Caco-2 (cell line): Measurements from ENCODE around the gene MCU. TPM values are rescaled to one million over a fixed set of nuclear protein-coding genes. Genes with fewer than 3 reads are reported as not detected.

Experiments used
- BruUV-seq: library from RNA; stranded (reverse); fragments of 400-500 nt; replicated peaks from 2 replicates; lab custom pipeline; 2021; lab: Mats Ljungman, UMichigan
- CTCF ChIA-PET: fragments of 300-600 bp; sonication (Branson Sonifier 250); formaldehyde crosslinking; loops from one replicate; lab custom pipeline; 2022; ENCODE audit warnings: antibody characterized with exemption; lab: Charles Lee
- POLR2A ChIA-PET: fragments of 300-600 bp; sonication (Branson Sonifier 250); formaldehyde crosslinking; loops from one replicate; lab custom pipeline; 2022; ENCODE audit warnings: antibody characterized with exemption; lab: Charles Lee
- DNase-seq, 2 experiments: peaks; one replicate each; pipeline versions ENCODE4 v3.0.0 to v3.0.0-alpha.2; 2020 to 2022
- H3K27me3 ChIP-seq: replicated peaks from 2 replicates; pipeline ENCODE4 v1.6.0; 2011; ENCODE audit warnings: low read length; ENCODE audit not compliant: control insufficient read depth, insufficient read depth
- H3K36me3 ChIP-seq: 2 replicates; pipeline ENCODE4 v1.5.1; 2011; ENCODE audit warnings: low read length; ENCODE audit not compliant: control insufficient read depth, insufficient read depth
- H3K4me1 ChIP-seq: fragments of 250-450 bp; sonication (Bioruptor Pico); 2 replicates; pipeline ENCODE4 v1.5.1; 2020; ENCODE audit warnings: mild to moderate bottlenecking
- H3K4me3 ChIP-seq: 2 replicates; pipeline ENCODE4 v1.5.1; 2011; ENCODE audit warnings: low read depth, mild to moderate bottlenecking, control low read depth, low read length
- H3K9me3 ChIP-seq: fragments of 250-450 bp; sonication (Bioruptor Pico); 2 replicates; pipeline ENCODE4 v1.5.1; 2020; ENCODE audit warnings: mild to moderate bottlenecking, moderate library complexity
- H3K27ac Mint-ChIP-seq: one replicate; pipeline ENCODE4 v1.8.0; 2022; ENCODE audit warnings: mixed read lengths; ENCODE audit not compliant: unreplicated experiment
- H3K27me3 Mint-ChIP-seq: one replicate; pipeline ENCODE4 v1.8.0; 2022; ENCODE audit warnings: mixed read lengths; ENCODE audit not compliant: insufficient read depth, unreplicated experiment
- H3K36me3 Mint-ChIP-seq: one replicate; pipeline ENCODE4 v1.8.0; 2022; ENCODE audit warnings: mild to moderate bottlenecking, mixed read lengths; ENCODE audit not compliant: insufficient read depth, unreplicated experiment
- H3K4me1 Mint-ChIP-seq: one replicate; pipeline ENCODE4 v1.8.0; 2022; ENCODE audit warnings: low read depth, mixed read lengths; ENCODE audit not compliant: unreplicated experiment
- H3K4me3 Mint-ChIP-seq: one replicate; pipeline ENCODE4 v1.8.0; 2022; ENCODE audit warnings: mild to moderate bottlenecking, moderate library complexity, mixed read lengths; ENCODE audit not compliant: unreplicated experiment
- H3K9me3 Mint-ChIP-seq: one replicate; pipeline ENCODE4 v1.8.0; 2022; ENCODE audit warnings: mixed read lengths; ENCODE audit not compliant: unreplicated experiment
- intact Hi-C: fragments of 100-400 bp; cut with micrococcal nuclease; formaldehyde crosslinking; loops from one replicate; pipeline ENCODE4 v1.10.0; 2022; ENCODE audit not compliant: unreplicated experiment
- total RNA-seq: library from RNA; stranded (reverse); gene quantifications from 2 replicates; pipeline ENCODE4 v1.2.3, GENCODE V29; 2022
- TF ChIP-seq, protein P1 (sequence below), 2 experiments: fragments of 200-600 bp in 1 of 2; IDR thresholded peaks; 1 replicate in 1 of 2; 2 replicates in 1 of 2; pipeline versions ENCODE4 v1.5.1 to v1.8.0; 2011 to 2022; ENCODE audit warnings: antibody characterized with exemption in 1 of 2, control low read depth in 1 of 2, inconsistent platforms in 1 of 2, low read depth in 1 of 2, low read length in 1 of 2, mild to moderate bottlenecking in 1 of 2, moderate library complexity in 1 of 2; ENCODE audit not compliant: insufficient read depth in 1 of 2, severe bottlenecking in 1 of 2, unreplicated experiment in 1 of 2

Gene MCU
- total RNA-seq, 1 experiment from 2014 or later: 62.5 TPM

DNA sequence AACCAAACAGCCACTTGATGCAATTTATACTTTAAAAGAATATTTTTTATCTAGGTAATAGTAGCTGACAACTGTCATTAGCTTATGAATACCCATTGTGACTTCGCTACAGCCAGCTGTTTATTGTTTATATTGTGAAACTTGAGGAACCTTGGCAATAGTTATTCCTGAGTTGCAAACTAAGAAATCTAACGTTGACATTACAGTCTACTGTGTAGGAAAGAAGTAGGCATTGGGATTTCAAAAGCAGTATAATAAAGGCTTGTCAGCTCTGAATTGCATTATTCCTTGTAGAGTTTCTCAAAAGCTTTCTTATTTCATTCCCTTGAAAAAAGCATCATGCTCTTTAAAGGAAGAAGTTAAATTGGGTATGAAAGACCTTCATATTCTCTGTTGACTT is 158.9 kb downstream of the MCU start:
- H3K9me3 ChIP-seq: peaks cover 15% of the 10 kb centered on the region; the same call in 1 of the 2 replicates
- H3K9me3 Mint-ChIP-seq: peaks cover 10% of the 10 kb centered on the region
- H3K4me1 Mint-ChIP-seq: no peaks in the 10 kb centered on the region
- ChIA-PET CTCF (no interaction called here), POLR2A (interaction anchor here (0.6 kb wide), 1 partner anchor 167 kb away, joined by 3 read pairs; no protein-coding TSS in a partner anchor)
- no peak overlapping the region for H3K4me3 ChIP-seq
- DNase-seq: no peak
- H3K4me3 Mint-ChIP-seq: no peak overlapping the region
- no TSS peak for BruUV-seq
- H3K27me3 ChIP-seq: no peaks in the 10 kb centered on the region
- TF ChIP-seq, protein P1, sequence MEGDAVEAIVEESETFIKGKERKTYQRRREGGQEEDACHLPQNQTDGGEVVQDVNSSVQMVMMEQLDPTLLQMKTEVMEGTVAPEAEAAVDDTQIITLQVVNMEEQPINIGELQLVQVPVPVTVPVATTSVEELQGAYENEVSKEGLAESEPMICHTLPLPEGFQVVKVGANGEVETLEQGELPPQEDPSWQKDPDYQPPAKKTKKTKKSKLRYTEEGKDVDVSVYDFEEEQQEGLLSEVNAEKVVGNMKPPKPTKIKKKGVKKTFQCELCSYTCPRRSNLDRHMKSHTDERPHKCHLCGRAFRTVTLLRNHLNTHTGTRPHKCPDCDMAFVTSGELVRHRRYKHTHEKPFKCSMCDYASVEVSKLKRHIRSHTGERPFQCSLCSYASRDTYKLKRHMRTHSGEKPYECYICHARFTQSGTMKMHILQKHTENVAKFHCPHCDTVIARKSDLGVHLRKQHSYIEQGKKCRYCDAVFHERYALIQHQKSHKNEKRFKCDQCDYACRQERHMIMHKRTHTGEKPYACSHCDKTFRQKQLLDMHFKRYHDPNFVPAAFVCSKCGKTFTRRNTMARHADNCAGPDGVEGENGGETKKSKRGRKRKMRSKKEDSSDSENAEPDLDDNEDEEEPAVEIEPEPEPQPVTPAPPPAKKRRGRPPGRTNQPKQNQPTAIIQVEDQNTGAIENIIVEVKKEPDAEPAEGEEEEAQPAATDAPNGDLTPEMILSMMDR (IDR thresholded peaks at IDR 0.05; ENCODE audit: insufficient read depth in 1 of 2, low read depth in 1 of 2, low read length in 1 of 2, severe bottlenecking in 1 of 2, unreplicated experiment in 1 of 2): no peak
- H3K4me1 ChIP-seq: no peaks in the 10 kb centered on the region
- H3K27ac Mint-ChIP-seq: no peak overlapping the region
- H3K27me3 Mint-ChIP-seq: no peaks in the 10 kb centered on the region
- peaks cover 10% of the 10 kb centered on the region for H3K36me3 Mint-ChIP-seq
- H3K36me3 ChIP-seq: no peaks in the 10 kb centered on the region
- intact Hi-C loops: no loop called here

DNA sequence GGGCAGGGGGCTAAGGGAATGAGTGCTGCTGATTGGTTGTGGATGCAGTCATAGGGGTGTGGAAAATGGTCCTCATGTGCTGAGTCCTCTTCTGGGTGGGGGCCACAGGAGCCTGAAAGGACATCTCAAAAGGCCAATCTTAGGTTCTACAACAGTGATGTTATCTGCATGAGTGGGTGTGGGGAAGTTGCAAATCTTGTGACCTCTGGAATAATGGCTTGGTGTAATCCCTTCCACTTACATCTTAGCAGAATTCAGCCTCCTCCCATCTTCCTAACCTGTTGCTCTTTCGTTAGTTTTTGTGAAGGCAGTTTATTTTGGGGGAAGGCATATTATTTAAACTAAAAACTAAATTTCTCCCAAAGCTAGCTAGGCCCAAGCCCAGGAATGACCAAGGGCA is 159.6 kb downstream of the MCU start:
- H3K4me3 Mint-ChIP-seq: no peak overlapping the region
- Histone ChIP-seq H3K36me3 (no peaks in the 10 kb centered on the region), H3K4me1 (no peaks in the 10 kb centered on the region), H3K9me3 (peaks cover 15% of the 10 kb centered on the region; the same call in 1 of the 2 replicates), H3K27me3 (no peaks in the 10 kb centered on the region), H3K4me3 (no peak overlapping the region)
- no peak overlapping the region for H3K27ac Mint-ChIP-seq
- no peaks in the 10 kb centered on the region for H3K27me3 Mint-ChIP-seq
- H3K36me3 Mint-ChIP-seq: peaks cover 10% of the 10 kb centered on the region
- TF ChIP-seq, protein P1 (IDR thresholded peaks at IDR 0.05; ENCODE audit: insufficient read depth in 1 of 2, low read depth in 1 of 2, low read length in 1 of 2, severe bottlenecking in 1 of 2, unreplicated experiment in 1 of 2): no peak
- H3K4me1 Mint-ChIP-seq: no peaks in the 10 kb centered on the region
- DNase-seq: no peak
- peaks cover 10% of the 10 kb centered on the region for H3K9me3 Mint-ChIP-seq
- BruUV-seq: no TSS peak
- intact Hi-C loops: no loop called here
- CTCF ChIA-PET: no interaction called here
- POLR2A ChIA-PET: no interaction called here

GRCh38 chr10:72852508-72852907 is 160.6 kb downstream of the MCU start:
- no peak overlapping the region for H3K4me3 ChIP-seq
- H3K9me3 ChIP-seq: peaks cover 15% of the 10 kb centered on the region; the same call in 1 of the 2 replicates
- no peak overlapping the region for H3K27ac Mint-ChIP-seq
- CTCF ChIA-PET: interaction anchor here (0.6 kb wide), 1 partner anchor 247 kb away, joined by 3 read pairs; no protein-coding TSS in a partner anchor
- no peaks in the 10 kb centered on the region for H3K4me1 Mint-ChIP-seq
- TF ChIP-seq, protein P1 (IDR thresholded peaks at IDR 0.05; ENCODE audit: insufficient read depth in 1 of 2, low read depth in 1 of 2, low read length in 1 of 2, severe bottlenecking in 1 of 2, unreplicated experiment in 1 of 2): no peak
- peaks cover 10% of the 10 kb centered on the region for H3K9me3 Mint-ChIP-seq
- no peaks in the 10 kb centered on the region for H3K27me3 Mint-ChIP-seq
- no peaks in the 10 kb centered on the region for H3K36me3 ChIP-seq
- intact Hi-C loops: no loop called here
- no peaks in the 10 kb centered on the region for H3K27me3 ChIP-seq
- POLR2A ChIA-PET: no interaction called here
- BruUV-seq: no TSS peak
- no peak for DNase-seq
- H3K36me3 Mint-ChIP-seq: peaks cover 10% of the 10 kb centered on the region
- H3K4me3 Mint-ChIP-seq: no peak overlapping the region
- H3K4me1 ChIP-seq: no peaks in the 10 kb centered on the region
